ENCODE measurements around the gene TFDP1.
"Not testable (repeated sequence)": the region's sequence is repeated elsewhere in the genome, so short reads cannot be mapped to it uniquely, and the experiment has no call there.

TFDP1 gene

GRCh38 chr13:113567681-113568080 is 16.9 kb upstream of the TFDP1 start:
- DNase-seq (ENCODE audit: low read depth in 2 of 2) = no peak

- DNase-seq (ENCODE audit: low read depth in 2 of 2) = no peak
Measured at GRCh38 chr13:113573065-113573464, 11.5 kb upstream of the TFDP1 start.

- no peak for DNase-seq (ENCODE audit: low read depth in 2 of 2)
Measured at GRCh38 chr13:113576597-113576996, 8.0 kb upstream of the TFDP1 start.

GRCh38 chr13:113577881-113578435 is 6.6 kb upstream of the TFDP1 start:
- DNase-seq (ENCODE audit: low read depth in 2 of 2) = no peak

- DNase-seq (ENCODE audit: low read depth in 2 of 2) = no peak
Measured at GRCh38 chr13:113579686-113580085, 4.9 kb upstream of the TFDP1 start.

GRCh38 chr13:113581871-113582270 is 2.7 kb upstream of the TFDP1 start:
- DNase-seq (ENCODE audit: low read depth in 2 of 2) = no peak

GRCh38 chr13:113582841-113583631 is 1.5 kb upstream of the TFDP1 start:
- no peak for DNase-seq (ENCODE audit: low read depth in 2 of 2)

- no peak for DNase-seq (ENCODE audit: low read depth in 2 of 2)
Measured at GRCh38 chr13:113584870-113585671, 518 bp downstream of the TFDP1 start.

- no peak for DNase-seq (ENCODE audit: low read depth in 2 of 2)
Measured at GRCh38 chr13:113585896-113586295, 1.3 kb downstream of the TFDP1 start.

GRCh38 chr13:113586661-113587479 is 2.3 kb downstream of the TFDP1 start:
- DNase-seq (ENCODE audit: low read depth in 2 of 2) = no peak

GRCh38 chr13:113588394-113589111 is 4.0 kb downstream of the TFDP1 start:
- DNase-seq (ENCODE audit: low read depth in 2 of 2) = no peak

GRCh38 chr13:113589251-113589960 is 4.9 kb downstream of the TFDP1 start:
- DNase-seq (ENCODE audit: low read depth in 2 of 2) = no peak

- DNase-seq (ENCODE audit: low read depth in 2 of 2) = no peak
Measured at GRCh38 chr13:113589961-113590339, 5.4 kb downstream of the TFDP1 start.

GRCh38 chr13:113591750-113592149 is 7.2 kb downstream of the TFDP1 start:
- DNase-seq (ENCODE audit: low read depth in 2 of 2) = no peak

- DNase-seq (ENCODE audit: low read depth in 2 of 2) = no peak
Measured at GRCh38 chr13:113592571-113592970, 8.0 kb downstream of the TFDP1 start.

- DNase-seq (ENCODE audit: low read depth in 2 of 2) = not testable (repeated sequence)
Measured at GRCh38 chr13:113594066-113594821, 9.7 kb downstream of the TFDP1 start.

- DNase-seq (ENCODE audit: low read depth in 2 of 2) = no peak
Measured at GRCh38 chr13:113595131-113595530, 10.6 kb downstream of the TFDP1 start.

GRCh38 chr13:113596321-113597200 is 12.0 kb downstream of the TFDP1 start:
- DNase-seq (ENCODE audit: low read depth in 2 of 2) = no peak
